T-helper 9 cell (primary cell): ENCODE data around the gene CPED1.
"Not testable (repeated sequence)": the region's sequence is repeated elsewhere in the genome, so short reads cannot be mapped to it uniquely, and the experiment has no call there.

Experiments used
- DNase-seq: peaks from one replicate; pipeline ENCODE4 v3.0.0-alpha.2; 2020

Gene CPED1

DNA sequence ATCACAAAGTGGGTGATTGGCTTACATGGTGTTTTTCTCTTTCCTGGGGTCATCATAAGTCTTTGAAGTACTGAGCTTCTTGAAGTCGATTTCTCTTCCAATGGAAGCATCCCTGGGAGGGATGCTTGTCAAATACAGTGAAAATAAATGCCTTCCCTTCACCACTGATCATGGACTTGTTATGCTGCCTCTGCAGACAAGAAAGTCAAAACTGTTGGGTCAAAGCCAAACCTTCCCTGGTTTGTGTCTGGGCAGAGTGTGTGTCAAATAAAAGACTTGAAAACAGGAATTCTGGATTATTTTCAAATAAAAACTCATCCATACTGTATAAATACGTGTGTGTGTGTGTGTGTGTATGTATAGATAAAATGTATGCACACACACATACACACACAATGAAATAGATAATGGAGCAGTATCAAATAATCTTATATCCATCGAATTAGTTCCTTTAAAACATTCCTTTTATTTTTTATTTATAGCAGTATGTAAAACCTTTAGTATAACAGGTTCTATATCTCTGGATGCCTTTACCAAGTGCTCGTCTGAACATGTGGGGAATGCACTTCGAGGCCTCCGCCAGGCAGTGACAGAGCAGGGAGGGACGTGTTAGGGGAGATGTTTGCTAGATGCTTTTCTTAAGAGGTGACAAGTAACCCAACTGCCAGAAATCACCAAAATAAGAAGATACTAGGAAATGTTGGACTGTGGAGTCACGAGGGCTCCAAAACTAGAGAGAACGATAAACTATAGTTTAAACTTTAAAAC is 313.1 kb downstream of the CPED1 start:
- no peak for DNase-seq

DNA sequence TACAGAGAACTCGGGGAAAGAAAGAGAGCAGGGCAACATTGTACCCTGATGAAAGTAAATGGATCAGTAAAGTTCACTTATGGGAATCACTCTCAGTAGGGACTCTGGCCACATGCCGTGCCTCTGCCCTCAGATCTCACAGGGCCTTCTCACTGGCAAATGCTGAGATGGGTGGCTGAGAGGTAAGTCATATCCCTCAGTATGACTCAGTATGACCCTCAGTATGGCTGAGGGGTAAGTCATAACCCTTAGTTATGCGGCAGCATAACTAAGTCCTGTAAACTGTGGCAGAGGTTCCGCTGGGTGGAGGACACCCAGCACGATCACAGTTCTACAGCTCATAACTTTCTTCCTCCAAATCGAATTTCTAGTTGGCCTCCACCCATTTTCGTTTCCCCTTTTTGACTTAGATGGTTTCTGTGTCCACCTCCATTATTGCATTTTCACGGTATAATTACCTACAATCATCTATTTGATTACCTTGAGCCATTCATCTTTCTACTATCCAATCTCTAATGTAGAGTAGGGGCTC is 313.8 kb downstream of the CPED1 start:
- DNase-seq: no peak

- DNase-seq: no peak
These were observed 315.1 kb downstream of the CPED1 start for GRCh38 chr7:121303422-121304101.

GRCh38 chr7:121304102-121304658 is 315.7 kb downstream of the CPED1 start:
- no peak for DNase-seq

GRCh38 chr7:121305109-121305508 is 316.6 kb downstream of the CPED1 start:
- no peak for DNase-seq

- DNase-seq: no peak
These were observed 318.1 kb downstream of the CPED1 start for GRCh38 chr7:121306565-121306964.

DNA sequence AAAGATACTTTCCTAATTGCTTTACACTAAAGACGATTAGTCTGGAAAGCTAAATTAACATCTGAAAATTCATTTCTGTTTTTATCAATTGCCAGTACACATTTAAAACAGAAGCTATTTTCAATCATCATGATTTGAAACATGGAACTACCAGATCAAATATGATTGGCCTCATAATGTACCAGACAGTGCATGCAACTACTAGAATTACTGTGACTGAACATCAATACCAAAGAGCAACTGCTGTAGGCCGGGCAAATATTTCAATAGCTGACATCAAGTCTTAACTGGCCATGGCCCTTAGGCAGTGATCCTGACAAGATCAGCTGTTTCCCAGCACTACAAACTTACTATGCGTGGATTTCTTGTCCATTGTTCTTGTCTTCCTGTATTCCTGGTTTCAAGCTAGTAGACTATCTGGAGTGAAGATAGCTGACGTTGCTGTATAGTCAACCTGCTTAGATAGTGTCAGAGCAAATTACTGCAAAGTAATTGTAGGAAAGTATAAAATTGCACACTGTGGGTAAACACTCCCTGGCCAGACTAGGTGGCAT is 318.6 kb downstream of the CPED1 start:
- DNase-seq: no peak

GRCh38 chr7:121313220-121313792 is 324.8 kb downstream of the CPED1 start:
- DNase-seq: no peak

DNA sequence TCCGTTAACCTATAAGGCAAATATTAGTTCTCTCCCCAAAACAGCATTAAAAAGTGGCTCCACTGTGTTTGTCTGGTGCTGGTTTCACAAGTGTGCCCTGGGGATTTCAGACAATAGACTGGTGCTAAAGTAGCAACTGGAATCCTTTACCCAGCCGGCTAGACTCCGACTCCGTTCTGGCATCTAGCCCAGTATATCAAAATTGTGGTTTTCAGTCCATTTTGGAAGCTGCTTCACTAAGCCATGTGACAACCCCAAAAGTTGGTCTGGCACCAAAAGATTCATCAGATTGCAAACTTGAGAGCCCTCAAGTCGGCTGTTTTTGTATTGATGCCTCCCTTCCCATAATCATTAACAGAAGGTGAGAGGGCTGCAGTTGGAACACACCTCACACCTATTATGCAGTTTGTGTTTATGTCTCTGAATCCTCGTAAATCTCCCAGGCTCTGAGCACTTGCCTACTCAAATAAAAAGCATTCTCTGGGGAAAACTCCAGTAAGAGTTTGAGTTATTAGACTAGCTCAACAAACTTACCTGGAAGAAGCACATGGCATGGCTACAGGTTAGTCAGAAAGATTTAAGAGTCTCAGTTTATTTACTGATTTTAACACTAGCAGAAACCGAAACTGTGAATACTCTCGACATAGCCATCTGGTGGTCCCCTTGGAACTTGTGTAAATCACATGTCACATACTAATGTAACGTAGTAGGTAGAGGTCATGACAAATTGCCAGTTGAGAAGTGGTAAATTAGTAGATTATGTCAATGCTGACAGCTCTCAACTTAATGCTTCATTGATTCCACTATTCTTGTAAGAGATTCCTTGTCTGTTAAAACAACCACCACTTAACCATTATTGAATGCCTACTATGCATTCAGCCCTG is 325.5 kb downstream of the CPED1 start:
- DNase-seq: no peak

DNA sequence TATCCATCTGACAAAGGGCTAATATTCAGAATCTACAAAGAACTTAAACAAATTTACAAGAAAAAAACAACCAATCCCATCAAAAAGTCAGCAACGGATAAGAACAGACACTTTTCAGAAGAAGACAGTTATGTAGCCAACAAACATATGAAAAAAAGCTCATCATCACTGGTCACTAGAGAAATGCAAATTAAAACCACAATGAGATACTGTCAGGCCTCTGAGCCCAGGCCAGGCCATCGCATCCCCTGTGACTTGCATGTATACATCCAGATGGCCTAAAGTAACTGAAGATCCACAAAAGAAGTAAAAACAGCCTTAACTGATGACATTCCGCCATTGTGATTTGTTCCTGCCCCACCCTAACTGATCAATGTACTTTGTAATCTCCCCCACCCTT is 326.7 kb downstream of the CPED1 start:
- not testable (repeated sequence) for DNase-seq

DNA sequence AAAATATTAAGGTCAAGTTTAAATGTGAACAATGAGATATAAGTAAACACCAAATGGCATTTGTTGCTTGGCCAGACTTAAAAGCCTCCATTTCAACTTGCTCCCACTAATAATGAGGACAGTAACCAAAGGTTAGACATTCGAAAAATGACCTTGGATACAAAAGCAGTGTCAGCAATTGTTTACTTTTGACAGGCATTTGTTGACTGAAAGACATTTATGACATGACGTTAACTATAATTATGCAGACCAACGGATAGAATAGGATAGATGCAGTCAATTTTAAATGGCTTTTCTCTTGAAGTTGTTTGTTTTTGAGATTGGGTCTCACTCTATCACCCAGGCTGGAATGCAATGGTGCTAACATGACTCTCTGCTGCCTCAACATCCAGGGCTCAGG is 333.9 kb downstream of the CPED1 start:
- no peak for DNase-seq

GRCh38 chr7:121323515-121324302 is 335.2 kb downstream of the CPED1 start:
- no peak for DNase-seq

GRCh38 chr7:121327671-121328070 is 339.2 kb downstream of the CPED1 start:
- no peak for DNase-seq

DNA sequence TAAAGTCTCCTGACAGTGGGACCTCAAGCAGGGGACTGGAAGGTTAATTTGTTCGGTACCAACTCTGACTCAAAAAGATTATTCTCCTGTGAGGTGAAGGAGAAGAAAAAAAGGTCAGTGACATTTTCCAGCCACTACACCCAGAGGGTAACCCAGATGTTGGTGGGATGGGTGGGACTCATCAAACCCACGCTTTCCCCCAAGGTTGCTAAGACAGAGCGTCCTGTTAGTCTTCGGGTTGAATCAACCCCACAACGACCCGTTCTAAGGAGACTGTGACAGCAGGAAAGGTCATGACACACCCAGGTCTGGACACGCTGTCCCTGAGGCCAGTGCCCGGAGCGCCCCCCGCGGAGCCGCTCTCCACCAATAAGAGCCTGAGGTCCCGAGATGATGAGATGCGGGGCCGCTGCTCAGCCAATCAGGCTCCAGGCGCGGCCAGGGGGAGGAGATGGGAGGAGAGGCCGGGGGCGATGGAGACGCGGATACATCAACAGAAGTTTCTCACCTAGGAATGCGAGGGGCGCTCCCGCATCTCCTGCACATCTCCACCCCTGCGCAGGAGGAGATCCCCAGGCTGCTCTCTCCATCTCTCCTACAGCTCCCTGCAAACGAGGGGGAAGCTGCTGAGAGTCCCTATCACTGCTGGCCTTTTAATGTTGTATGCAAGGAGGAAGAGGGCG is 340.1 kb downstream of the CPED1 start, which contains the start of gene WNT16:
Gene WNT16, plus strand, starts transcription at position 493 of the 683 bp plus-strand sequence. CDS start 293 bp downstream, outside the sequence.
- DNase-seq: no peak

- DNase-seq: no peak
These were observed 340.9 kb downstream of the CPED1 start for GRCh38 chr7:121329191-121330052.

- DNase-seq: no peak
These were observed 341.7 kb downstream of the CPED1 start for GRCh38 chr7:121330053-121330833.

GRCh38 chr7:121331048-121331447 is 342.5 kb downstream of the CPED1 start:
- no peak for DNase-seq

DNA sequence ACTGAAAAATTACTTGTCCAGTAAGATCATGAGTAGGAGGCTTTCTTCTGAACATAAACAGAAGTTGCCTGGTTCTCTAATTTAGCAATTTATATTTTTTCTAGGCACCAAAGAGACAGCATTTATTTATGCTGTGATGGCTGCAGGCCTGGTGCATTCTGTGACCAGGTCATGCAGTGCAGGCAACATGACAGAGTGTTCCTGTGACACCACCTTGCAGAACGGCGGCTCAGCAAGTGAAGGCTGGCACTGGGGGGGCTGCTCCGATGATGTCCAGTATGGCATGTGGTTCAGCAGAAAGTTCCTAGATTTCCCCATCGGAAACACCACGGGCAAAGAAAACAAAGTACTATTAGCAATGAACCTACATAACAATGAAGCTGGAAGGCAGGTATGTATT is 343.1 kb downstream of the CPED1 start:
- no peak for DNase-seq

DNA sequence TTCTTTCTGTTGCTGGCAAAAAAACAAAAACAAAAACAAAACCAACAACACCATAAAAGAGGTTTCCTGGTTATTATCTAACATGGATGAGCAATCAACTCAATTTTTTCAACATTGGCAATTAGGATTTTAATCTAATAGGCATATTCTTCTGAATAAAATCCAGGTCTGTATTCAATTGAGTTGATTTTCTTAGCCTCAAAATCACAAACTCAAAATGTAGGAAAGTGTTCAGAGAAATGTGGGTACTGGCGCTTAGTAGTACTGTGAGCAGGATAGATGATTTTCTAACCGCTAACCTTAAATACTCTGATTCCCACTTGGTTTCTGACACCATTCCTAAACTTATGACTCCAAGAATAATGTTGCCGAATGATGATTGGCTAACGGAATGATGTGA is 345.9 kb downstream of the CPED1 start:
- no peak for DNase-seq
